IMR-90 (cell line): Measurements from ENCODE around the gene PAK6. TPM values are rescaled to one million over a fixed set of nuclear protein-coding genes. Genes with fewer than 3 reads are reported as not detected.

Experiments used
- ATAC-seq: fragments of 200-7000 bp; cut with Tn5 transposase; 2 replicates; pipeline ENCODE4 v1.9.1; 2020; ENCODE audit warnings: low read depth, mild to moderate bottlenecking, moderate library complexity
- BruUV-seq: library from RNA; stranded (reverse); fragments of 400-500 nt; replicated peaks from 2 replicates; lab custom pipeline; 2021; lab: Mats Ljungman, UMichigan
- CTCF ChIA-PET: fragments of 300-600 bp; formaldehyde crosslinking; extraction: SDS; loops from one replicate; lab custom pipeline; 2021; ENCODE audit warnings: antibody characterized with exemption; lab: Yijun Ruan, JAX
- POLR2A ChIA-PET: fragments of 300-600 bp; sonication (Branson Sonifier 250); formaldehyde crosslinking; loops from one replicate; lab custom pipeline; 2022; ENCODE audit warnings: antibody characterized with exemption; ENCODE audit not compliant: unreplicated experiment; lab: Charles Lee
- DNase-seq: peaks from one replicate; pipeline ENCODE4 v3.0.0; 2013
- H2AFZ ChIP-seq: replicated peaks from 2 replicates; pipeline ENCODE3; 2013; ENCODE audit warnings: low read length, mild to moderate bottlenecking; ENCODE audit not compliant: poor library complexity
- H2AK5ac ChIP-seq: 2 replicates; pipeline ENCODE4 v1.6.1; 2013; ENCODE audit warnings: low read depth, low read length, inconsistent platforms
- H2AK9ac ChIP-seq: replicated peaks from 2 replicates; pipeline ENCODE3; 2013; ENCODE audit warnings: mild to moderate bottlenecking, low read depth, low read length, moderate library complexity; ENCODE audit not compliant: poor library complexity
- H2BK120ac ChIP-seq: 2 replicates; pipeline ENCODE4 v1.6.1; 2013; ENCODE audit warnings: low read depth, low read length, inconsistent platforms
- H2BK15ac ChIP-seq: 3 replicates; pipeline ENCODE4 v1.6.1; 2013; ENCODE audit warnings: low read depth, low read length, inconsistent platforms
- H2BK20ac ChIP-seq: 2 replicates; pipeline ENCODE4 v1.6.1; 2013; ENCODE audit warnings: low read depth, mild to moderate bottlenecking, inconsistent platforms, low read length, moderate library complexity
- H2BK5ac ChIP-seq: 2 replicates; pipeline ENCODE4 v1.6.1; 2013; ENCODE audit warnings: mild to moderate bottlenecking, low read depth, low read length, inconsistent platforms; ENCODE audit not compliant: poor library complexity, severe bottlenecking
- H3K14ac ChIP-seq: replicated peaks from 2 replicates; pipeline ENCODE4 v1.6.1; 2013; ENCODE audit warnings: low read depth, low read length, inconsistent platforms
- H3K18ac ChIP-seq: 2 replicates; pipeline ENCODE4 v1.6.1; 2013; ENCODE audit warnings: low read depth, low read length, control low read depth
- H3K23ac ChIP-seq: 2 replicates; pipeline ENCODE4 v1.6.1; 2013; ENCODE audit warnings: low read depth, low read length, inconsistent platforms
- H3K27ac ChIP-seq: 2 replicates; pipeline ENCODE4 v1.5.1; 2013; ENCODE audit warnings: mild to moderate bottlenecking, control low read depth, low read length; ENCODE audit not compliant: insufficient read depth
- H3K27me3 ChIP-seq: 2 replicates; pipeline ENCODE4 v1.6.1; 2013; ENCODE audit warnings: low read length; ENCODE audit not compliant: control insufficient read depth, insufficient read depth
- H3K36me3 ChIP-seq: 2 replicates; pipeline ENCODE4 v1.6.1; 2013; ENCODE audit warnings: low read length, mixed read lengths; ENCODE audit not compliant: control insufficient read depth, insufficient read depth
- H3K4ac ChIP-seq: 2 replicates; pipeline ENCODE4 v1.6.1; 2013; ENCODE audit warnings: low read depth, low read length, inconsistent platforms
- H3K4me1 ChIP-seq: 2 replicates; pipeline ENCODE4 v1.6.1; 2013; ENCODE audit warnings: low read length, mixed read lengths; ENCODE audit not compliant: control insufficient read depth, insufficient read depth
- H3K4me2 ChIP-seq: 2 replicates; pipeline ENCODE4 v1.6.1; 2013; ENCODE audit warnings: low read depth, mild to moderate bottlenecking, control low read depth, low read length, moderate library complexity
- H3K4me3 ChIP-seq: 2 replicates; pipeline ENCODE4 v1.5.1; 2013; ENCODE audit warnings: low read depth, mild to moderate bottlenecking, control low read depth, low read length, moderate library complexity; ENCODE audit not compliant: insufficient read depth
- H3K56ac ChIP-seq: 2 replicates; pipeline ENCODE4 v1.6.1; 2013; ENCODE audit warnings: low read length, inconsistent platforms; ENCODE audit not compliant: insufficient read depth; ENCODE audit errors: extremely low read depth
- H3K79me1 ChIP-seq, 2 experiments: 2 replicates each; pipeline ENCODE4 v1.6.1; 2013; ENCODE audit warnings: low read length in 2 of 2, inconsistent platforms in 1 of 2, low read depth in 1 of 2
- H3K9ac ChIP-seq: 2 replicates; pipeline ENCODE4 v1.6.1; 2013; ENCODE audit warnings: low read depth, low read length, control low read depth
- H3K9me1 ChIP-seq: 2 replicates; pipeline ENCODE4 v1.6.1; 2013; ENCODE audit warnings: low read length, inconsistent platforms; ENCODE audit not compliant: insufficient read depth
- H3K9me3 ChIP-seq: 2 replicates; pipeline ENCODE4 v1.6.1; 2013; ENCODE audit warnings: low read length; ENCODE audit not compliant: control insufficient read depth, insufficient read depth
- H4K20me1 ChIP-seq: 2 replicates; pipeline ENCODE4 v1.6.1; 2013; ENCODE audit warnings: low read length, inconsistent platforms; ENCODE audit not compliant: insufficient read depth
- H4K5ac ChIP-seq: 2 replicates; pipeline ENCODE4 v1.6.1; 2013; ENCODE audit warnings: mild to moderate bottlenecking, low read depth, low read length, control low read depth
- H4K8ac ChIP-seq, 2 experiments: 2 replicates each; pipeline ENCODE4 v1.6.1; 2013; ENCODE audit warnings: low read depth in 2 of 2, low read length in 2 of 2, control low read depth in 1 of 2, inconsistent platforms in 1 of 2
- H4K91ac ChIP-seq: 2 replicates; pipeline ENCODE4 v1.6.1; 2013; ENCODE audit warnings: low read depth, low read length, inconsistent platforms; ENCODE audit not compliant: insufficient read depth
- BHLHE40 ChIP-seq: fragments of 150-350 bp; IDR thresholded peaks from 2 replicates; pipeline ENCODE4 v1.6.1; 2016; ENCODE audit warnings: mild to moderate bottlenecking, low read depth, low read length
- MAFK ChIP-seq: IDR thresholded peaks from 2 replicates; pipeline ENCODE4 v1.6.1; 2012; ENCODE audit warnings: low read depth, low read length, improper control_type of control experiment
- NFE2L2 ChIP-seq: fragments of 150-350 bp; IDR thresholded peaks from 2 replicates; pipeline ENCODE4 v1.6.1; 2016; ENCODE audit warnings: low read depth, mild to moderate bottlenecking, low read length
- SMC3 ChIP-seq: fragments of 150-350 bp; IDR thresholded peaks from 2 replicates; pipeline ENCODE4 v1.6.1; 2016; ENCODE audit warnings: low read depth, mild to moderate bottlenecking, antibody characterized with exemption, low read length, moderate library complexity
- WGBS, 2 experiments: methylation state at CpG; one replicate each; pipeline versions ENCODE4 v1.1.5 to v1.1.7; 2013; ENCODE audit warnings: missing lambda C conversion rate in 2 of 2; ENCODE audit not compliant: insufficient read length in 1 of 2; ENCODE audit errors: extremely low coverage in 2 of 2; 5-methylcytosine and 5-hydroxymethylcytosine counted together
- dilution Hi-C: fragments of 300-500 bp; cut with HindIII; formaldehyde crosslinking; loops from one replicate; pipeline ENCODE4 v1.14.3; 2018; ENCODE audit warnings: low sequenced_read_pairs; ENCODE audit not compliant: unreplicated experiment
- in situ Hi-C: fragments of 300-500 bp; cut with MboI; formaldehyde crosslinking; loops from 3 replicates; pipeline ENCODE4 v1.14.3; 2019; ENCODE audit warnings: low sequenced_read_pairs, inconsistent platforms, mixed read lengths
- intact Hi-C: fragments of 100-400 bp; cut with micrococcal nuclease; formaldehyde crosslinking; loops from 2 replicates; pipeline ENCODE4 v1.10.0; 2022
- polyA plus RNA-seq, 3 experiments: library from polyadenylated mRNA; depleted of rRNA; stranded (reverse); fragments of >200 nt; gene quantifications; 2 replicates each; pipeline ENCODE4 v1.2.3, GENCODE V29; 2012; ENCODE audit warnings: low replicate concordance in 1 of 3
- total RNA-seq: library from RNA; depleted of rRNA; stranded (reverse); fragments of >200 nt; gene quantifications from 2 replicates; pipeline ENCODE4 v1.2.3, GENCODE V29; 2012

Gene PAK6
- total and polyA plus RNA-seq, 2 of the 4 experiments (the other 2 are of a cell fraction): 0.21 TPM; not detected in 1

- H3K9ac ChIP-seq: no peak overlapping the region
- ChIA-PET POLR2A (interaction anchor here (0.7 kb wide), 1 partner anchor 10 kb away, joined by 7 read pairs; no protein-coding TSS in a partner anchor), CTCF (interaction anchor here (1.0 kb wide), 1 partner anchor 22 kb away, joined by 3 read pairs; no protein-coding TSS in a partner anchor)
- no peak for ATAC-seq
- H2AK5ac ChIP-seq: no peak overlapping the region
- H3K27ac ChIP-seq: no peak overlapping the region
- no TSS peak for BruUV-seq
- no peak overlapping the region for H3K18ac ChIP-seq
- no CpG with 5 or more reads among the region's 2 CpGs for WGBS, 2 experiments
- DNase-seq: no peak
- H3K4me1 ChIP-seq: no peaks in the 10 kb centered on the region
- H3K4me2 ChIP-seq: no peak overlapping the region
- no peaks in the 10 kb centered on the region for H4K20me1 ChIP-seq
- no peak for TF ChIP-seq BHLHE40
- no peak for TF ChIP-seq SMC3
- no peak for TF ChIP-seq NFE2L2
- no peak for TF ChIP-seq MAFK
- no peak overlapping the region for H2AK9ac ChIP-seq
- H3K9me3 ChIP-seq: peaks cover 8% of the 10 kb centered on the region
- no peak overlapping the region for H2AFZ ChIP-seq
- H2BK5ac ChIP-seq: no peak overlapping the region
- H3K79me1 ChIP-seq: no peaks in the 10 kb centered on the region
- no peaks in the 10 kb centered on the region for H3K9me1 ChIP-seq
- H3K14ac ChIP-seq: no peak overlapping the region
- H2BK15ac ChIP-seq: no peak overlapping the region
- no peak overlapping the region for H4K5ac ChIP-seq
- intact Hi-C loops: no loop called here
- no peaks in the 10 kb centered on the region for H3K36me3 ChIP-seq
- no peak overlapping the region for H3K23ac ChIP-seq
- in situ Hi-C loops: no loop called here
- H4K91ac ChIP-seq: no peak overlapping the region
- dilution Hi-C loops: no loop called here
- H2BK120ac ChIP-seq: no peak overlapping the region
- H3K4ac ChIP-seq: no peak overlapping the region
- H2BK20ac ChIP-seq: no peak overlapping the region
- H3K27me3 ChIP-seq: peaks cover 66% of the 10 kb centered on the region
- no peak overlapping the region for H3K56ac ChIP-seq
- no peak overlapping the region for H4K8ac ChIP-seq
- no peak overlapping the region for H3K4me3 ChIP-seq
These were observed 61.9 kb downstream of the PAK6 start for GRCh38 chr15:40300771-40301170.
